HEK293 (cell line): ENCODE results near the gene CTBP1.

Experiments
- CTCF ChIA-PET: fragments of 350-600 bp; formaldehyde crosslinking; extraction: SDS; loops from one replicate; lab custom pipeline; 2021; ENCODE audit warnings: antibody characterized with exemption; lab: Yijun Ruan, JAX
- POLR2A ChIA-PET: fragments of 300-600 bp; formaldehyde crosslinking; extraction: SDS; loops from one replicate; lab custom pipeline; 2020; ENCODE audit warnings: antibody characterized with exemption, inconsistent platforms; lab: Yijun Ruan, JAX
- H3K27ac ChIP-seq: fragments of 200-500 bp; sonication (Bioruptor generic); 2 replicates; pipeline ENCODE4 v1.5.1; 2014; ENCODE audit warnings: low read depth, low read length, control low read depth, inconsistent platforms; ENCODE audit errors: extremely low read depth
- H3K36me3 ChIP-seq, 2 experiments: fragments of 200-500 bp in 1 of 2; sonication (Bioruptor generic) in 1 of 2; 1 replicate in 1 of 2; 2 replicates in 1 of 2; pipeline ENCODE4 v1.5.1; 2014 to 2017; ENCODE audit warnings: inconsistent platforms in 2 of 2, low read length in 2 of 2; ENCODE audit not compliant: control insufficient read depth in 2 of 2, insufficient read depth in 1 of 2
- H3K4me1 ChIP-seq: fragments of 200-500 bp; sonication (Bioruptor generic); 2 replicates; pipeline ENCODE4 v1.5.1; 2014; ENCODE audit warnings: mild to moderate bottlenecking, low read length, inconsistent platforms; ENCODE audit not compliant: control insufficient read depth, insufficient read depth
- H3K4me3 ChIP-seq: 2 replicates; pipeline ENCODE4 v1.5.1; 2011; ENCODE audit warnings: low read depth, mild to moderate bottlenecking, control low read depth, low read length, moderate library complexity
- H3K9me3 ChIP-seq: fragments of 200-500 bp; sonication (Bioruptor generic); 2 replicates; pipeline ENCODE4 v1.5.1; 2014; ENCODE audit warnings: low read depth, low read length, inconsistent platforms; ENCODE audit not compliant: control insufficient read depth, insufficient read depth
- KLF1 ChIP-seq: fragments of 450-650 bp; formaldehyde crosslinking; IDR thresholded peaks from 2 replicates; pipeline ENCODE4 v1.5.1; 2016; ENCODE audit warnings: missing biosample characterization, missing genetic modification characterization
- SP7 ChIP-seq: fragments of 450-650 bp; formaldehyde crosslinking; IDR thresholded peaks from 2 replicates; pipeline ENCODE4 v1.5.1; 2016; ENCODE audit warnings: missing biosample characterization, missing genetic modification characterization
- ZBTB48 ChIP-seq: fragments of 450-650 bp; formaldehyde crosslinking; IDR thresholded peaks from 2 replicates; pipeline ENCODE4 v1.5.1; 2016; ENCODE audit warnings: missing biosample characterization, missing genetic modification characterization
- ZBTB8A ChIP-seq: fragments of 450-650 bp; formaldehyde crosslinking; IDR thresholded peaks from 2 replicates; pipeline ENCODE4 v1.5.1; 2016; ENCODE audit warnings: missing biosample characterization, missing genetic modification characterization
- ZEB2 ChIP-seq: fragments of 450-650 bp; formaldehyde crosslinking; IDR thresholded peaks from 2 replicates; pipeline ENCODE4 v1.5.1; 2016; ENCODE audit warnings: missing biosample characterization, missing genetic modification characterization
- ZFHX2 ChIP-seq: fragments of 450-650 bp; formaldehyde crosslinking; conservative IDR thresholded peaks from 2 replicates; pipeline ENCODE4 v1.5.1; 2016; ENCODE audit warnings: missing biosample characterization, missing genetic modification characterization
- ZFP69B ChIP-seq: fragments of 450-650 bp; formaldehyde crosslinking; IDR thresholded peaks from 2 replicates; pipeline ENCODE4 v1.5.1; 2016; ENCODE audit warnings: missing biosample characterization, missing genetic modification characterization
- ZIC2 ChIP-seq: fragments of 450-650 bp; formaldehyde crosslinking; IDR thresholded peaks from 2 replicates; pipeline ENCODE4 v1.5.1; 2016; ENCODE audit warnings: missing biosample characterization, missing genetic modification characterization
- ZNF174 ChIP-seq: fragments of 450-650 bp; formaldehyde crosslinking; IDR thresholded peaks from 2 replicates; pipeline ENCODE4 v1.5.0; 2017; ENCODE audit warnings: missing biosample characterization, mild to moderate bottlenecking, missing genetic modification characterization
- ZNF2 ChIP-seq: fragments of 450-650 bp; formaldehyde crosslinking; IDR thresholded peaks from 2 replicates; pipeline ENCODE4 v1.5.1; 2016; ENCODE audit warnings: missing biosample characterization, missing genetic modification characterization
- ZNF202 ChIP-seq: fragments of 450-650 bp; formaldehyde crosslinking; IDR thresholded peaks from 2 replicates; pipeline ENCODE4 v1.5.1; 2016; ENCODE audit warnings: missing biosample characterization, missing genetic modification characterization, borderline replicate concordance
- ZNF24 ChIP-seq: fragments of 450-650 bp; formaldehyde crosslinking; IDR thresholded peaks from 2 replicates; pipeline ENCODE4 v1.5.1; 2016; ENCODE audit warnings: missing biosample characterization, missing genetic modification characterization
- ZNF335 ChIP-seq: fragments of 450-650 bp; formaldehyde crosslinking; conservative IDR thresholded peaks from 2 replicates; pipeline ENCODE4 v1.5.1; 2016; ENCODE audit warnings: missing biosample characterization, missing genetic modification characterization
- ZNF394 ChIP-seq: fragments of 450-650 bp; formaldehyde crosslinking; IDR thresholded peaks from 2 replicates; pipeline ENCODE4 v1.5.1; 2016; ENCODE audit warnings: missing biosample characterization, missing genetic modification characterization, mild to moderate bottlenecking, moderate library complexity, borderline replicate concordance
- ZNF549 ChIP-seq: fragments of 450-650 bp; IDR thresholded peaks from 2 replicates; pipeline ENCODE4 v1.5.1; 2018; ENCODE audit warnings: missing biosample characterization, missing genetic modification characterization, mild to moderate bottlenecking, inconsistent platforms, moderate library complexity
- ZNF610 ChIP-seq: fragments of 450-650 bp; formaldehyde crosslinking; IDR thresholded peaks from 2 replicates; pipeline ENCODE4 v1.5.1; 2016; ENCODE audit warnings: missing biosample characterization, missing genetic modification characterization, borderline replicate concordance
- ZNF660 ChIP-seq: fragments of 450-650 bp; IDR thresholded peaks from 2 replicates; pipeline ENCODE4 v1.5.1; 2018; ENCODE audit warnings: missing biosample characterization, mild to moderate bottlenecking, missing genetic modification characterization
- ZXDB ChIP-seq: fragments of 450-650 bp; formaldehyde crosslinking; IDR thresholded peaks from 2 replicates; pipeline ENCODE4 v1.5.1; 2016; ENCODE audit warnings: missing biosample characterization, missing genetic modification characterization
- TF ChIP-seq, protein P1 (sequence below): fragments of 450-650 bp; formaldehyde crosslinking; IDR thresholded peaks from 2 replicates; pipeline ENCODE4 v1.5.1; 2016; ENCODE audit warnings: missing biosample characterization, missing genetic modification characterization
- TF ChIP-seq, protein P2 (sequence below): fragments of 450-650 bp; formaldehyde crosslinking; IDR thresholded peaks from 2 replicates; pipeline ENCODE4 v1.5.1; 2016; ENCODE audit warnings: missing biosample characterization, missing genetic modification characterization
- TF ChIP-seq, protein P3 (sequence below): fragments of 450-650 bp; formaldehyde crosslinking; conservative IDR thresholded peaks from 2 replicates; pipeline ENCODE4 v1.5.1; 2016; ENCODE audit warnings: low read depth, missing biosample characterization, missing genetic modification characterization
- TF ChIP-seq, protein P4 (sequence below): fragments of 450-650 bp; formaldehyde crosslinking; IDR thresholded peaks from 2 replicates; pipeline ENCODE4 v1.5.1; 2016; ENCODE audit warnings: missing biosample characterization, missing genetic modification characterization
- TF ChIP-seq, protein P5 (sequence below): fragments of 450-650 bp; formaldehyde crosslinking; IDR thresholded peaks from 2 replicates; pipeline ENCODE4 v1.5.1; 2016; ENCODE audit warnings: missing biosample characterization, missing genetic modification characterization
- TF ChIP-seq, protein P6 (sequence below): fragments of 450-650 bp; formaldehyde crosslinking; optimal IDR thresholded peaks from 2 replicates; pipeline ENCODE3; 2016; ENCODE audit warnings: missing biosample characterization, mild to moderate bottlenecking, missing genetic modification characterization

The CTBP1 gene

DNA sequence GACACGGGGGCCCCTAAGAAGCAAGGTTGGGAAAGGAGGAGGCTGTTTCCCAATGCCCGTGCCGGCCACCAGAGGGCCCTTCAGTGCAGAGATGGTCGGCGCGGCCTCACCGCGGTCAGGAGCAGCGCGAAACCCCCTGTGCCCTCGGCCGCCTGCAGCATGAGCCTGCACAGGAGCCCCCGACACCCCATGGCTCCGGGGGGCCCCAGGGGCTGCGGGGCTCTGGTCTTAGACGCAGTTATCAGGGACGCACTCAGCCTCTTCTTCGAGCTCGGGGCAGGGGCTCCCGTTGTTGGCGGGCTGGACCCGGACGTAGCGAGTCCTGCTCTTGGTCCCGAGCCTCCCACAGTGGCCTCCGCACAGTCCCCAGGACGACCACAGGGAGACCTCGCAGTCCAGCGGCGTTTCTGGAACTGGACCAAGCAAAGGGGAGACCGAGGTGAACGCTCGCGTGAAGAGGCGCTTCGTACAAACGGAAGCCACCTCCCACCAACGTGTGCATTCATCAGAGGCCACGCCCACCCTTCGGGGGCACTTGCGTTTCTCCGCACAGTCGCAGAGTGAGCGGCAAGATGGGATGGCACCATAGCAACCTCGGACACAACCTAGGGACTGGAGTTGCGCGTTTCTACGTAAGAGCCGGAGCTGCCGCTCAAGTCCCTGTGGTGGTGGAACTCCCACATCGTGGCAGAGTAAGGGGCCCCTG lies 81.5 kb downstream of the CTBP1 start:
- ChIA-PET CTCF (interaction anchor here (0.5 to 1.5 kb wide), 10 partner anchors 9 to 96 kb away, joined by 3 to 5 read pairs (median 3); no protein-coding TSS in a partner anchor), POLR2A (no interaction called here)
- no peaks in the 10 kb centered on the region for H3K36me3 ChIP-seq
- peak overlapping the region; percentile 38 for H3K4me3 ChIP-seq
- no peaks in the 10 kb centered on the region for H3K9me3 ChIP-seq
- peak overlapping the region; percentile 38; the same call in 1 of the 2 replicates for H3K27ac ChIP-seq
- no peaks in the 10 kb centered on the region for H3K4me1 ChIP-seq
- TF ChIP-seq SP7 (tag by site-specific recombination) (peak; percentile 49; the same call in 1 of the 2 replicates), ZNF24 (tag by site-specific recombination) (no peak), ZNF2 (peak; percentile 99), ZNF335 (peak; percentile 93), ZBTB48 (tag by site-specific recombination) (peak; percentile 61; the same call in 1 of the 2 replicates), ZBTB8A (tag by site-specific recombination) (peak; percentile 49; the same call in 1 of the 2 replicates), ZFHX2 (tag by site-specific recombination) (peak; percentile 28; the same call in 1 of the 2 replicates), KLF1 (0 out of 2 replicates have a peak, but pooled peaks have one; percentile 37), ZNF549 (tag by site-specific recombination) (no peak), ZEB2 (tag by site-specific recombination) (peak; percentile 66; the same call in 1 of the 2 replicates), ZNF174 (tag by site-specific recombination) (no peak), ZNF202 (no peak), ZFP69B (peak; percentile 23; the same call in 1 of the 2 replicates), ZIC2 (tag by site-specific recombination) (peak; percentile 76), ZNF660 (tag by site-specific recombination) (0 out of 2 replicates have a peak, but pooled peaks have one; percentile 52), ZNF394 (tag by site-specific recombination) (peak; percentile 60; the same call in 1 of the 2 replicates), ZXDB (peak; percentile 83), ZNF610 (peak; percentile 86; the same call in 1 of the 2 replicates)
- TF ChIP-seq, protein P1, sequence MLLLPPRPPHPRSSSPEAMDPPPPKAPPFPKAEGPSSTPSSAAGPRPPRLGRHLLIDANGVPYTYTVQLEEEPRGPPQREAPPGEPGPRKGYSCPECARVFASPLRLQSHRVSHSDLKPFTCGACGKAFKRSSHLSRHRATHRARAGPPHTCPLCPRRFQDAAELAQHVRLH = no peak
- TF ChIP-seq, protein P2, sequence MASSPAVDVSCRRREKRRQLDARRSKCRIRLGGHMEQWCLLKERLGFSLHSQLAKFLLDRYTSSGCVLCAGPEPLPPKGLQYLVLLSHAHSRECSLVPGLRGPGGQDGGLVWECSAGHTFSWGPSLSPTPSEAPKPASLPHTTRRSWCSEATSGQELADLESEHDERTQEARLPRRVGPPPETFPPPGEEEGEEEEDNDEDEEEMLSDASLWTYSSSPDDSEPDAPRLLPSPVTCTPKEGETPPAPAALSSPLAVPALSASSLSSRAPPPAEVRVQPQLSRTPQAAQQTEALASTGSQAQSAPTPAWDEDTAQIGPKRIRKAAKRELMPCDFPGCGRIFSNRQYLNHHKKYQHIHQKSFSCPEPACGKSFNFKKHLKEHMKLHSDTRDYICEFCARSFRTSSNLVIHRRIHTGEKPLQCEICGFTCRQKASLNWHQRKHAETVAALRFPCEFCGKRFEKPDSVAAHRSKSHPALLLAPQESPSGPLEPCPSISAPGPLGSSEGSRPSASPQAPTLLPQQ (tag by site-specific recombination) = peak; percentile 49
- TF ChIP-seq, protein P3, sequence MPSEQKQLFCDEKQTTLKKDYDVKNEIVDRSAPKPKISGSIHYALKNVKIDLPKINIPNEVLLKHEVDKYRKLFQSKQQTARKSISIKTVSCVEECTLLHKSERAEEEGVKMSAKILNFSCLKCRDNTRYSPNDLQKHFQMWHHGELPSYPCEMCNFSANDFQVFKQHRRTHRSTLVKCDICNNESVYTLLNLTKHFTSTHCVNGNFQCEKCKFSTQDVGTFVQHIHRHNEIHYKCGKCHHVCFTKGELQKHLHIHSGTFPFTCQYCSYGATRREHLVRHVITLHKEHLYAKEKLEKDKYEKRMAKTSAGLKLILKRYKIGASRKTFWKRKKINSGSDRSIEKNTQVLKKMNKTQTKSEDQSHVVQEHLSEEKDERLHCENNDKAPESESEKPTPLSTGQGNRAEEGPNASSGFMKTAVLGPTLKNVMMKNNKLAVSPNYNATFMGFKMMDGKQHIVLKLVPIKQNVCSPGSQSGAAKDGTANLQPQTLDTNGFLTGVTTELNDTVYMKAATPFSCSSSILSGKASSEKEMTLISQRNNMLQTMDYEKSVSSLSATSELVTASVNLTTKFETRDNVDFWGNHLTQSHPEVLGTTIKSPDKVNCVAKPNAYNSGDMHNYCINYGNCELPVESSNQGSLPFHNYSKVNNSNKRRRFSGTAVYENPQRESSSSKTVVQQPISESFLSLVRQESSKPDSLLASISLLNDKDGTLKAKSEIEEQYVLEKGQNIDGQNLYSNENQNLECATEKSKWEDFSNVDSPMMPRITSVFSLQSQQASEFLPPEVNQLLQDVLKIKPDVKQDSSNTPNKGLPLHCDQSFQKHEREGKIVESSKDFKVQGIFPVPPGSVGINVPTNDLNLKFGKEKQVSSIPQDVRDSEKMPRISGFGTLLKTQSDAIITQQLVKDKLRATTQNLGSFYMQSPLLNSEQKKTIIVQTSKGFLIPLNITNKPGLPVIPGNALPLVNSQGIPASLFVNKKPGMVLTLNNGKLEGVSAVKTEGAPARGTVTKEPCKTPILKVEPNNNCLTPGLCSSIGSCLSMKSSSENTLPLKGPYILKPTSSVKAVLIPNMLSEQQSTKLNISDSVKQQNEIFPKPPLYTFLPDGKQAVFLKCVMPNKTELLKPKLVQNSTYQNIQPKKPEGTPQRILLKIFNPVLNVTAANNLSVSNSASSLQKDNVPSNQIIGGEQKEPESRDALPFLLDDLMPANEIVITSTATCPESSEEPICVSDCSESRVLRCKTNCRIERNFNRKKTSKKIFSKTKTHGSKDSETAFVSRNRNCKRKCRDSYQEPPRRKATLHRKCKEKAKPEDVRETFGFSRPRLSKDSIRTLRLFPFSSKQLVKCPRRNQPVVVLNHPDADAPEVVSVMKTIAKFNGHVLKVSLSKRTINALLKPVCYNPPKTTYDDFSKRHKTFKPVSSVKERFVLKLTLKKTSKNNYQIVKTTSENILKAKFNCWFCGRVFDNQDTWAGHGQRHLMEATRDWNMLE (tag by site-specific recombination) = no peak
- TF ChIP-seq, protein P4, sequence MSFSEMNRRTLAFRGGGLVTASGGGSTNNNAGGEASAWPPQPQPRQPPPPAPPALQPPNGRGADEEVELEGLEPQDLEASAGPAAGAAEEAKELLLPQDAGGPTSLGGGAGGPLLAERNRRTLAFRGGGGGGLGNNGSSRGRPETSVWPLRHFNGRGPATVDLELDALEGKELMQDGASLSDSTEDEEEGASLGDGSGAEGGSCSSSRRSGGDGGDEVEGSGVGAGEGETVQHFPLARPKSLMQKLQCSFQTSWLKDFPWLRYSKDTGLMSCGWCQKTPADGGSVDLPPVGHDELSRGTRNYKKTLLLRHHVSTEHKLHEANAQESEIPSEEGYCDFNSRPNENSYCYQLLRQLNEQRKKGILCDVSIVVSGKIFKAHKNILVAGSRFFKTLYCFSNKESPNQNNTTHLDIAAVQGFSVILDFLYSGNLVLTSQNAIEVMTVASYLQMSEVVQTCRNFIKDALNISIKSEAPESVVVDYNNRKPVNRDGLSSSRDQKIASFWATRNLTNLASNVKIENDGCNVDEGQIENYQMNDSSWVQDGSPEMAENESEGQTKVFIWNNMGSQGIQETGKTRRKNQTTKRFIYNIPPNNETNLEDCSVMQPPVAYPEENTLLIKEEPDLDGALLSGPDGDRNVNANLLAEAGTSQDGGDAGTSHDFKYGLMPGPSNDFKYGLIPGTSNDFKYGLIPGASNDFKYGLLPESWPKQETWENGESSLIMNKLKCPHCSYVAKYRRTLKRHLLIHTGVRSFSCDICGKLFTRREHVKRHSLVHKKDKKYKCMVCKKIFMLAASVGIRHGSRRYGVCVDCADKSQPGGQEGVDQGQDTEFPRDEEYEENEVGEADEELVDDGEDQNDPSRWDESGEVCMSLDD (tag by site-specific recombination) = peak; percentile 82
- TF ChIP-seq, protein P5, sequence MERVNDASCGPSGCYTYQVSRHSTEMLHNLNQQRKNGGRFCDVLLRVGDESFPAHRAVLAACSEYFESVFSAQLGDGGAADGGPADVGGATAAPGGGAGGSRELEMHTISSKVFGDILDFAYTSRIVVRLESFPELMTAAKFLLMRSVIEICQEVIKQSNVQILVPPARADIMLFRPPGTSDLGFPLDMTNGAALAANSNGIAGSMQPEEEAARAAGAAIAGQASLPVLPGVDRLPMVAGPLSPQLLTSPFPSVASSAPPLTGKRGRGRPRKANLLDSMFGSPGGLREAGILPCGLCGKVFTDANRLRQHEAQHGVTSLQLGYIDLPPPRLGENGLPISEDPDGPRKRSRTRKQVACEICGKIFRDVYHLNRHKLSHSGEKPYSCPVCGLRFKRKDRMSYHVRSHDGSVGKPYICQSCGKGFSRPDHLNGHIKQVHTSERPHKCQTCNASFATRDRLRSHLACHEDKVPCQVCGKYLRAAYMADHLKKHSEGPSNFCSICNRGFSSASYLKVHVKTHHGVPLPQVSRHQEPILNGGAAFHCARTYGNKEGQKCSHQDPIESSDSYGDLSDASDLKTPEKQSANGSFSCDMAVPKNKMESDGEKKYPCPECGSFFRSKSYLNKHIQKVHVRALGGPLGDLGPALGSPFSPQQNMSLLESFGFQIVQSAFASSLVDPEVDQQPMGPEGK (tag by site-specific recombination) = peak; percentile 76
- TF ChIP-seq, protein P6, sequence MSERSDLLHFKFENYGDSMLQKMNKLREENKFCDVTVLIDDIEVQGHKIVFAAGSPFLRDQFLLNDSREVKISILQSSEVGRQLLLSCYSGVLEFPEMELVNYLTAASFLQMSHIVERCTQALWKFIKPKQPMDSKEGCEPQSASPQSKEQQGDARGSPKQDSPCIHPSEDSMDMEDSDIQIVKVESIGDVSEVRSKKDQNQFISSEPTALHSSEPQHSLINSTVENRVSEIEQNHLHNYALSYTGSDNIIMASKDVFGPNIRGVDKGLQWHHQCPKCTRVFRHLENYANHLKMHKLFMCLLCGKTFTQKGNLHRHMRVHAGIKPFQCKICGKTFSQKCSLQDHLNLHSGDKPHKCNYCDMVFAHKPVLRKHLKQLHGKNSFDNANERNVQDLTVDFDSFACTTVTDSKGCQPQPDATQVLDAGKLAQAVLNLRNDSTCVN = peak; percentile 60
